ENCODE data around the gene NIM1K. TPM values are rescaled to one million over a fixed set of nuclear protein-coding genes. Genes with fewer than 3 reads are reported as not detected.

Gene NIM1K
- total RNA-seq, 1 experiment from 2014 or later = 0.59 TPM

GRCh38 chr5:43273552-43273951 lies 81.5 kb downstream of the NIM1K start:
- Histone ChIP-seq H3K4me3 (ENCODE audit: low read depth in 2 of 2, low read length in 2 of 2) (no peak overlapping the region), H3K4me1 (ENCODE audit: control insufficient read depth, insufficient read depth, low read length) (no peaks in the 10 kb centered on the region), H3K27ac (ENCODE audit: low read length) (no peak overlapping the region), H3K36me3 (ENCODE audit: control insufficient read depth, insufficient read depth, low read length) (no peaks in the 10 kb centered on the region), H3K9me3 (ENCODE audit: control insufficient read depth, insufficient read depth, low read depth, low read length) (no peaks in the 10 kb centered on the region), H3K27me3 (ENCODE audit: control insufficient read depth, insufficient read depth, low read length) (no peaks in the 10 kb centered on the region; the same call in 1 of the 2 replicates)
- ATAC-seq = no peak
- intact Hi-C loops (cut with micrococcal nuclease; ENCODE audit: unreplicated experiment) (no loop called here), in situ Hi-C loops (cut with HindIII; ENCODE audit: low pct_unique_long_range_greater_than_20kb, low sequenced_read_pairs) (no loop called here)
- no peak for DNase-seq (ENCODE audit: low read depth, low spot score)
- CTCF ChIA-PET = no interaction called here
- no TSS peak for BruUV-seq (replicated peaks)
- POLR2A ChIA-PET = no interaction called here
- no peak for TF ChIP-seq POLR2AphosphoS5 (IDR thresholded peaks at IDR 0.05; ENCODE audit: low read depth, low read length)

- H3K9me3 ChIP-seq (ENCODE audit: control insufficient read depth, insufficient read depth, low read depth, low read length) = no peaks in the 10 kb centered on the region
- BruUV-seq (replicated peaks) = no TSS peak
- TF ChIP-seq SIN3A (IDR thresholded peaks at IDR 0.05; ENCODE audit: borderline replicate concordance, insufficient read depth, low read depth, low read length) (no peak), CTCF (IDR thresholded peaks at IDR 0.05) (no peak), REST (IDR thresholded peaks at IDR 0.05; ENCODE audit: insufficient read depth in 1 of 2, low read depth in 2 of 2, low read length in 1 of 2) (no peak), POLR2AphosphoS5 (IDR thresholded peaks at IDR 0.05; ENCODE audit: low read depth, low read length) (no peak), TCF7L2 (IDR thresholded peaks at IDR 0.05; ENCODE audit: low read depth, low read length) (no peak)
- in situ Hi-C loops (cut with HindIII; ENCODE audit: low pct_unique_long_range_greater_than_20kb, low sequenced_read_pairs) (no loop called here), intact Hi-C loops (cut with micrococcal nuclease; ENCODE audit: unreplicated experiment) (no loop called here)
- no peak for DNase-seq (ENCODE audit: low read depth, low spot score)
- no peak overlapping the region for H3K4me3 ChIP-seq (ENCODE audit: low read depth in 2 of 2, low read length in 2 of 2)
- H3K4me1 ChIP-seq (ENCODE audit: control insufficient read depth, insufficient read depth, low read length) = no peaks in the 10 kb centered on the region
- H3K36me3 ChIP-seq (ENCODE audit: control insufficient read depth, insufficient read depth, low read length) = no peaks in the 10 kb centered on the region
- H3K27me3 ChIP-seq (ENCODE audit: control insufficient read depth, insufficient read depth, low read length) = no peaks in the 10 kb centered on the region; the same call in 1 of the 2 replicates
- H3K27ac ChIP-seq (ENCODE audit: low read length) = no peak overlapping the region
- ChIA-PET CTCF (no interaction called here), POLR2A (no interaction called here)
- ATAC-seq = no peak
Measured at GRCh38 chr5:43274435-43275114, 82.5 kb downstream of the NIM1K start.

- no peaks in the 10 kb centered on the region for H3K9me3 ChIP-seq (ENCODE audit: control insufficient read depth, insufficient read depth, low read depth, low read length)
- H3K27ac ChIP-seq (ENCODE audit: low read length) = no peak overlapping the region
- H3K36me3 ChIP-seq (ENCODE audit: control insufficient read depth, insufficient read depth, low read length) = no peaks in the 10 kb centered on the region
- POLR2A ChIA-PET = no interaction called here
- H3K4me1 ChIP-seq (ENCODE audit: control insufficient read depth, insufficient read depth, low read length) = no peaks in the 10 kb centered on the region
- BruUV-seq (replicated peaks) = no TSS peak
- intact Hi-C loops (cut with micrococcal nuclease; ENCODE audit: unreplicated experiment) = no loop called here
- in situ Hi-C loops (cut with HindIII; ENCODE audit: low pct_unique_long_range_greater_than_20kb, low sequenced_read_pairs) = no loop called here
- DNase-seq (ENCODE audit: low read depth, low spot score) (no peak), ATAC-seq (no peak)
- CTCF ChIA-PET = no interaction called here
- peaks cover 2% of the 10 kb centered on the region for H3K27me3 ChIP-seq (ENCODE audit: control insufficient read depth, insufficient read depth, low read length)
- H3K4me3 ChIP-seq (ENCODE audit: low read depth in 2 of 2, low read length in 2 of 2) = no peak overlapping the region
- TF ChIP-seq SIN3A (IDR thresholded peaks at IDR 0.05; ENCODE audit: borderline replicate concordance, insufficient read depth, low read depth, low read length) = no peak
- TF ChIP-seq TCF7L2 (IDR thresholded peaks at IDR 0.05; ENCODE audit: low read depth, low read length) = no peak
- no peak for TF ChIP-seq POLR2AphosphoS5 (IDR thresholded peaks at IDR 0.05; ENCODE audit: low read depth, low read length)
- no peak for TF ChIP-seq CTCF (IDR thresholded peaks at IDR 0.05)
- TF ChIP-seq REST (IDR thresholded peaks at IDR 0.05; ENCODE audit: insufficient read depth in 1 of 2, low read depth in 2 of 2, low read length in 1 of 2) = no peak
Measured at GRCh38 chr5:43275391-43275790, 83.4 kb downstream of the NIM1K start.

All from Panc1 (cell line).